Non-pigmented ciliary epithelial cell (primary cell): ENCODE data around the gene GIMAP2.
"Not testable (repeated sequence)": the region's sequence is repeated elsewhere in the genome, so short reads cannot be mapped to it uniquely, and the experiment has no call there.

Source experiments
- DNase-seq: peaks from one replicate; pipeline ENCODE4 v3.0.0-alpha.2; 2010; ENCODE audit warnings: low read depth

The GIMAP2 gene

DNA sequence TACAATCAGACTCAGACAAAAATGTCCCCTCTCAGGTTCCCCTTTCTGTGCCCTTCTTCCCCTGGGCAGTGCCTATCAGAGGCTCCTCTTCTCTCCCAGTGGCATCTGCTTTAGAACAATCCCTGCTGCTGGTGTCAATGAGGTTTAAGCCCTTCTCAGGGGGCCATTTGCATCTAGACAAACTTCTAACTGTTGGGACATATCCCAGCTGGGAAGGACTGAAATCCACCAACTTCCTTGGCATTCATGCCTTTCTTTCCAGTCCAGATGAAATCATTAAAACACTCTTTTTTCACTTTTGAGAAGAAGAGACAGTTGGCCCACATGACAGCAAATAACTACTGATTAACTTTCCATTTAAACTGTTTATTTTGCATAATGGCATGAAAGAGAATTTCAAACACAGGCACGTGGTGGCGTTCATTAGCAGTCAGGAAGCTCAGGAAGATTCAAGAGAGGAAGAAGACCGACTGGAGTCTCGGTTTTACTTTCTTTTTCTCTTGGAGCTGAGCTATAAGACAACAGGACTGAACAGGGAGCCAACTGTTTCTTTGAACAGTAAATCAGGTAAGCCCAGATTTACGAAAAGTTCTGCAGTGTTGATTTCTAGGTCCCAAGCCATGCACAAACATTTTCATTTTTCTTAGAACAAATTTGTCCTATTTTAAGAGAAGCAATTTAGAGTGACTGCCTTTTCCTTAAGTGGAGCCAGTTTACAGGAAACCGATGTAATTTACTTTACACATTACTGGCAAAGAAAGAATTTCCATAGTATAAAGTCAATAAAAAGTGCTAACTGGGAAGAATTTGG is at the start of gene GIMAP2:
TSS of gene GIMAP2 (plus strand) at position 488 of the 811 bp plus-strand sequence. CDS start 1,354 bp downstream, outside the sequence.
- DNase-seq, result no peak

DNA sequence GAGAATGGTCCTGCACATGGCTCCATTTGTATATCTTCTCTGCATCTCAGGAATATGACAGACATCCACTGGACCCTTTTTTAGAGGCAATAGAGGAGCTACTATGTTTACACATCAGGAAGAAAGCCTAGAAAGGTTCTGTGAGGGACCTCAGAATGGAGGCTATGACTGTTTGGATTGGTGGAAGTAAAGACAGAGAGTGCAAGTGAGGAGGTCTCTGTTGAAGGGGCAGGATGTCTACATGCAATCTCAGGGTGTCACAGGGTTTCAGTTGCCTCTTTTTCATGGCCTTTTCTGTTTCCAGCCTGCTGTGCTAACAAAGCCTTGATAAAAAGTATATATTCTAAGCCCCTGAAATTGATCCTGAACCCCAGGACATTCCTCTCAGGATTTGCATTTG is 43.7 kb upstream of the GIMAP2 start:
- DNase-seq, result no peak

DNA sequence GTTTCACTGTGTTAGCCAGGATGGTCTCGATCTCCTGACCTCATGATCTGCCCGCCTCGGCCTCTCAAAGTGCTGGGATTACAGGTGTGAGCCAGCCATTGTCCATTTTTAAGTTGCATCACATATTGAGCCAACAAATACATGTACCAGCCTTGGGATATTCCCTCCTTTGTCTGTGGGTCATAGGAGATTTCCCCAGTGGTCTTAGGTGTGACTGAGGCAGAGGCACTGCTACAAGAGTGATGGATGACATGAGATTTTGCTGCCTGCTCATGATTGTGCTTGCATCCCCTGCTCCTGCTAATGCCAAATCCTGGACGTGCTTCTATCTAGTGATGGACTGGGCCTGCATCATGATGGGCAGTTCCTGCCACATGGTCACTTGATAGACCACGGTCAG is 42.6 kb upstream of the GIMAP2 start:
- DNase-seq, result no peak

DNA sequence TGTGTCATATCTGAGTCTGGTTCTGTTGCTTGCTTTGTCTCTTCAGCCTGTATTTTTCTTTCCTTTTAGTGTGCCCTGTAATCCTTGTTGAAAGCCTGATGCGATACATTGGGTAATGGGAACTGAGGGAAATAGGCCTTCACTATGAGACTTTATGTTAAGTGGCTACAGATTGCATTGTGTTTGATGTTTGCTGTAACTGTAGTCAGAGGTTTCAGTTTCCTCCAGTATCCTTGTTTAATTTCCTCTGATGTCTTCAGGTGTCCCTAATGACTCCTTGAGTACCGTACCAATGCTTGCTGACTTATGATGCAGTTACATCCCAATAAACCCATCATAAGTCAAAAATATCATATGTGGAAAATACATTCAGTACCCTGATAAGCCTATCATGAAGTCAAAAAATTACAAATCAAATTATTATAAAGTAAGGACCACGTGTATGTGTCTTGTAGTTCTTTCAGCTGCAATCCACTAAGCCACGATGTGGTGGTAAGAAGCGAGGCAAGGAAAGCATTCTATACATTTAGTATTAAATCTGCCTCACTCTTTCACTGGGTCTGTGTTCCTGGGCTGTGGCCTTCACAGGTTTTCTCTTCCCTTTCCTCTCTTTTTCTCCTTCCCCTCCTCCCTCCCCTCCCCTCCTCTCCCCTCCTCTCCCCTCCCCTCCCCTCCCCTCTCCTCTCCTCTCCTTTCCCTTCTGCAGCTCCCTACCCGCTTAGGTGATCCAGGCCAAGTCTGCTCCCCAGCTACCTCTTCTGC is 40.1 kb upstream of the GIMAP2 start:
- no peak for DNase-seq

DNA sequence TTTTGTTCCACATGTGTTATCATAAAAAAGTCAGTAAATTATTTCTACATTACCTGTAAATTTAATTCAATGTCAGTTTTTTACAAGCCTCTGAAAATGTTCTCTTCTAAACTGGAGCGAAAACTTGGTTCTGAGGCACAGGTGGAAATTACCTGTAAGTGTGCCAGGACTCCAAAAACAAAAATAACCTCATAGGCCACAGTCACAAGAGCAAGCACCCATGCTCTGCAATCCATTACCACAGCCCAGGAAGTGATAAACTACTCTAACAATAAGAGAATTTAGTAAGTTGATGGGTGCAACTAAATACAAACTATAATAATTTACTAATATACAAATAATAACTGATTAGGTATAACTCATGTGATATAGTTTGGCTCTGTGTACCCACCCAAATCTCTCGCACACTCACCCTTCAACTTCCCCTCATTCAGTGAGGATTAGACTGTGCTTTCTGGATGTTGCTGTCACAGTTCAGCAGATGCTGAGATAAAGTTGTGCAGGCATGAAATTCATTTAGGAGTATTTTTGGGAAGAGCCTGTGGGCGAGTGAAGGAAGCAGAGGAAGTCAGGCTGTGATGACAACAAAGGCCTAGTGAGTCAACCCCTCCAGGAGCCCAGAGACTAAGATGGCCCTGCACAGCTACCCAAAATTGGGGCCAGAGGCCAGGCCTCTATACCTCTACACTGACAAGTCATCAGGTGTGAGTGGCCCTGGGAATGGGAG is 37.0 kb upstream of the GIMAP2 start:
- DNase-seq, result no peak

DNA sequence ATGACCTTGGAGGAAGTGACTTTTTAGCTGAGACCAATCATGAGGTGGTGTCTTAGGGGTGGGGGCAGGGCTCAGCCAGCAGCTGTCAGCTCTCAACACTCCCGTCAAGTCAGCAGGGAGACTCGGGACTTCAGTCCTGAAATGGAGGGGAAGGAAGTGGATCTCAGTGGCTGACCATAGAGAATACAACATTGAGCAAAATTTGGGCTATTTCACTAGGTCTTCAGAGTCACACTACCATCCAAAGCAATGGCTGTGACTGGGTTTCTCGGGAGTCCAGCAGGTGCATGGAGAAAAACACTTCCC is 36.5 kb upstream of the GIMAP2 start:
- DNase-seq, result no peak

DNA sequence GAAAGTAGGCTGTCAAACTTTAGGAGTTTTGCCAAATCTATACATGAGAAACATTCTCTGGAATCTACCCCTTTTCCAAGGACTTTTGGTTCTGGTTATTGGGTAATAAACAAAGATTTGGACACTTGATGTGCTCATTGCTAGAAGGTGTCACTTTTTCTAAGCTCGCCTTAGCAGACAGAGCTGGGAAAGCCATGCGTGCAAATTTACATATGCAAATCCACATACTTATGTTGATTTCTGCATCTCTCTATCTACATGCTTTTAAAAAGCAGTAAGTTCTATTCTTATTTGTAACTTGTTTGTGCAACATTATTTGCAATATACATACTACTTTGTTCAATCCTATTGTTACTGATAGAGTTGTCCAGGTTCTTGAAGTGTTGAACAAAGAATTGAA is 30.8 kb upstream of the GIMAP2 start:
- DNase-seq, result no peak

DNA sequence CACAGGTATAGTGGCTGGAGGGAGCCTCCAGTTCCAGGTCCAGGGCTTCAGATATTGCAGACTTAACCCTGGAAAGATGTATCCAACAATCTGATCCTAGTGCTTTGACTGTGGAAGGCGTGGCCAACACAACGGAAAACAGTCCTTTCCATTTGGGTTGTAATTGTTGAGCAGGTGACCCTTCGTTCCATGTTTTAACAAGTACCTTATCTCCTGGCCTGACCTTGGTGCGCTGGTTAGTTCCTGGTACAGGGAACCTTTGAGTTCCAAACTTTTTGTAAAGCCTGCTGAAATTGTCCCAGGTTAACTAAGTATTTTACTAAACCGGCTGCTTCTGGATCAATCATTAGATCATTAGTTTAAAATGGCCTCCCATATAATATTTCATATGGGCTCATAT is 29.5 kb upstream of the GIMAP2 start:
- DNase-seq, result no peak

DNA sequence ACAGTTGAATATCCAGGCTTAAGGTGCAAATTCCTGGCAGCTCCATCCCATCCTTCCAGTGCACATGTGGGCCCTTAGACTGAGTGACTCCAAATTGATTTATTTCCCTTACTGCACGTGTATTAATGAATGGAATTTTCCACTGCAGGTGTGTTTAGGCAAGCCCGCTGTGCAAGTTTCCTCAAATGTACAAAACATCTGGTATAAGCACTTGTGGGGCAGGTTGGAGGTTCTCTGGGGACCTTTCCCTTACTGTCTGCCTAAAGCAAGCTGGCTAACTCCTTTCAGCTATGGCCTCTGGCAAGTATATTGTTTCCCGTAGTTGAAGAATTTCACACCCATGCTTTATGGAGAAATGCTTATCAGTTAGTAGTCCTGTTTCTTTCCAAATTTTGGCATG is 28.0 kb upstream of the GIMAP2 start:
- DNase-seq, result no peak

DNA sequence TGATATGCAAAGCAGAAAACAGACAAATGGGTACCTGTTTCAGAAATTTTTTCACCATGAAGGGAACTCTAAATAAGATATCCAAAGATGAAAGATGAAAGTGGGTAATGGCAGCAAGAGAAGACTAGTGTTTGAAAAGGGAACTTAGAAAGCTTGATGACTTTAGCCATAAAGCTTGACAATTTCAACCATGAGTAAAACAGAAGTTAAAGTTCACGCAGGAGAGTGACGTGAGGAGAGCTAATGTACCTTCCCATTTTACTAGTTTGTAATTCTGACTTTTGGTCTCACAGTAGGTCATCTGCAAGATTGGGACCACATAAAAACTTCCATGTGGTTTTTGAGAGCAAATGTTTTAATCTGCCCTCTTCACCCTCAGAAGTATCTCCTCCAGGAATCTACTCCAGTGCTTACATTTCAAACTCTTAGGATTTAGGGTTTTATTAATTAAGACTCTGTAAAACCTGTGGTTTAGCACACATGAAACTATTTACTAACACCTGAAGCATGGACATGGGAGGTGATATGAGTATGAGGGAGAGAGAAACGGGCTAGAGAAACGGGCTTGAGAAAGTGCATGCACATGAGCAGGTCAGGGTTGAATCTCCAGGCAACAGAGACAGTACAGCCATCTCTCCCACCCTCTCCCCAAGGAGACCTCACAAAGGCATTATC is 24.4 kb upstream of the GIMAP2 start:
- DNase-seq, result no peak

DNA sequence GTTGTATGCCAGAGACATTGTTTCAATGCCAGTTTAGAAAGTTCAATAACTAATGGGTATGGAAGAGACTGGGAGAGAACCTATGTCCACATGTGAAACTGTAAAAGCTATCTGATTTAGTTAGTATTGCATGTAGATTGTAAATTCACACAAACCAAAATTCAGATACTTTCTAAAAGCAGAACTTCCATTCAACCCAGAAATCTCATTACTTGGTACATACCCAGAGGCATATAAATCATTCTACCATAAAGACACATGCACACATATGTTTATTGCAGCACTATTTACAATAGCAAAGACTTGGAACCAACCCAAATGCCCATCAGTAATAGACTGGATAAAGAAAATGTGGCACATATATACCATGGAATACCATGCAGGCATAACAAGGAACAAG is 22.7 kb upstream of the GIMAP2 start:
- DNase-seq, result not testable (repeated sequence)

DNA sequence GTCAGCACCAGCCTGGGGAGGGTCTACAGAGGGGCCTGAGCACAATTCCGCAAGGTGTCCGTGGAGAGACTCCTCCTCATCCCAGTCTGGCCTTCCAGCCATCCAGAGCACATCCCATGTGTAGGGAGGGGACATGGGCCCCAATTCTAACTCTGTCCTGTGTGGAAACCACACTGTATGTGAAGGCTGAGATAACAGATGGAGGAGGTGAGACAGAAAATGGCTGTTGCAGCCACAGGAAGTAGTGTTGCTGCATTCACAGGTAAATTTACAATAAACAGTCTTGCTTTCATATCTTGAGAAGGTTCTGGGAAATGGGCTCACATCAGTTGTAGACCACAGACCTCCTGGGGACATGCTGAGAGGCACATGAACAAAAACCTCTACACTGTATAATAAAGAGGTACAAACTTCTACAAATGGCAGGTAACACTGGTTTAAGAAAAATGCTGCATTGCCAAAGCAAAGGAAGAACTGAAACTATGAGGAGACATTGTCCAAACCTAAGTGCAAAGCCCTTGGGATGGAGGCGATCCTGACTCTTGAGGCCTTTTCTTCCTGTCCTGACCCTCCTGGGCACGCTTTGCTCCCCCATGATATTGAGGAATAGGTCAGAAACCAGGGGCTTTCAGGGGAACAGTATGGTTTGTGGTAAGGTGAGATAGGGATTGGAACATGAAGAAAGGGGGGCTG is 21.6 kb upstream of the GIMAP2 start:
- DNase-seq, result no peak

DNA sequence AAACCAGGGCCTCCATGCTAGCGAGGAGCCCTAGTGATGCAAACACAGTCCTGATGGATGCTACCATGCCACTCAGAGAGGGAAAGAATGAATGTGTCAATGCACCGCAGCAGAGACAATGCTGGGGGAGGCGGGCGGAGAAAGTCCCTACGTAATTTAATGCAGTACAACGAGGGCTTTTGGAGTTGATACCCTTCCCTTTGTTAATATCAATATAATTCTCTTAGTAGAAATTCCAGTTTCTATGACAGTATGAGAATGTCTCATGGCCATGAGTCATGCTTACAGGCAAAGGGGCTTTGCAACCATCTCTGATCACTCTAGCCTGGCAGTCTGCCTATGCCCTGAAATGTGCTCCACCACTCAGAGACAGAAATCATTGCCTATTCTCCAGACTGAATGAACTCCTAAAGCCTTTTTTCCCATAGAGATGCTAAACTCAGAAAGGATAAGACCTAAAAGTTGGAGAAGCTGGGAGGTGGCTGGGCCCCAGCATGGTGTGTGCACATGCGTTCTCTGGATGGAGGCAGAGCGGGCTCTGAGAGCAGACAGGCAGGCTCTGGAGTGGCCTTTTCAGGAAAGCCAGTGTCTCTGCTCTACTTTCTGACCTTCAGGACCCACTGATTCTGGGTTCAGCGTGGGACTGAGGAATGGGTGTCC is 20.3 kb upstream of the GIMAP2 start:
- DNase-seq, result no peak

DNA sequence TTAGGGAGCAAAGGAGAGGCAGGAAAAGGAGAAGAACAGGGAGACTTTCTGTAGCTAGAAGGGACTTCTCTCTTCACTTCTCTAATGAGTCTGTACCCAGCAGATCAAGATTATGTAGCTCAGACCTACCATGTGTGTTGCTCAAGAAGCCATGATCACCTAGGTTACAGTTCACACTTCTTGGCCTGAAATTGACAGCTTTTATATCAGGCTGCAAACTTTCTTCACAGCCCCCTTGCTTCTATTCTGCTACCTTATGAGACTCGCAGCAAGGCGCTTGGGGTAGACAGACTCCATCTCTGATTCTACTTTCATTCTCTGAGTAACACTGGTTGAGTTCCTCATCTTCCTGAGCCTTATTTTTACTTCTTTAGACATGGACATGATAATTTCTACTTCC is 19.6 kb upstream of the GIMAP2 start:
- DNase-seq, result no peak

DNA sequence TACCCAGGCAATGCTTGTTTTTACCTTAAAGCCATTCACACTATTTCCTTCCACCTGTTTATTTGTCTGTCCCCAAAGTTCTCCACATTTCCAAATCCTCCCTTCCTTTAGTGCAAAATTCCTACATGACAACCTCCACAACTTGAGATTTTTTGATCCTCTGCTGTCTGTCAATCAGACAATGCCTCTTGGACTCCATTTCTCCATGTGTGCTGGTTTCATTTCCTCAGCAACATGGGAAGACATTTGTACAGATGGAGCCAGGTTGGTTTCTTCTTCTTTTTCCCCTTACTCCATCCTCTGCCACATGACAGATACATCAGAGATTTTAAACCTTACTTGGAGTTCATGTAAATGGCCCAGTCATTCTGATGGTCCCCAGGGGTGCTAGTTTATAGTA is 19.1 kb upstream of the GIMAP2 start:
- no peak for DNase-seq

DNA sequence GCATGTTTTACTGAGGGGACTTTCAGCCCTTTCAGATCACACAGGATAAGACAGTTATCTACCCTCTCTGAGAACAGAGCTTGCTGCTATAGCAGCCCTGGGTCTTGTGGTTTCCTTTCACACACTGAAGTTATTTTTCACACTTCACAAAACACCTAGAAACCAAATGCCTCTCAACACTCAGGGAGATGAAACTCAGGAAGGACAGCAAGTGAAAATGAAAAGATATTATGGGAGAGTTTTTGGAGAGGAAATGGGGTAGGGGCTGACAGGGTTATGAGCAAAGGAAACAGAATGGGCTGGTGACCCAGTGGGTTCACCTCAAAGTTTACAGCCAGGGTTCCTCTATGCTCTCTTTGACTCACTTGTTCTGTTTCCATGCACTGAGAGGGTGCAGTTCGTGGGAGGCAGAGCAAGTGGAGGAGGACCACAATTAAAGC is 17.0 kb upstream of the GIMAP2 start:
- no peak for DNase-seq

DNA sequence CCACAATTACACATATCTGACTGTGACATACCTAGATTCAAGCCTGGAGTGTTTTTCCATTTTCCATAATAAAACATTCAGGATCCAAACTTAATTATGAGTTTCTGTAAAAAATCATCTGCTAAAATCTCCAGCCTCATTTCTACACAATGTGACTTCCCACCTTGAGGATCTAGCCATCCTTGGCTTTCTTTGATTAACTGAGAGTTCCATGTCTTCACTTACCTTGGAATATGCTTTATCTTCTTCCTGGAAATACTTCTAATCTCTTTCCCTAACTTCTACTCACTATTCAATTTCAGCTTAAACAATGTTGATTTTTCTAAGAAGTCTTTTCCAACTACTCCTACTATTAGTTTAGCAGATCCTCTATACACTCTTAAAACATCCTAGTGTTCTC is 16.5 kb upstream of the GIMAP2 start:
- no peak for DNase-seq

DNA sequence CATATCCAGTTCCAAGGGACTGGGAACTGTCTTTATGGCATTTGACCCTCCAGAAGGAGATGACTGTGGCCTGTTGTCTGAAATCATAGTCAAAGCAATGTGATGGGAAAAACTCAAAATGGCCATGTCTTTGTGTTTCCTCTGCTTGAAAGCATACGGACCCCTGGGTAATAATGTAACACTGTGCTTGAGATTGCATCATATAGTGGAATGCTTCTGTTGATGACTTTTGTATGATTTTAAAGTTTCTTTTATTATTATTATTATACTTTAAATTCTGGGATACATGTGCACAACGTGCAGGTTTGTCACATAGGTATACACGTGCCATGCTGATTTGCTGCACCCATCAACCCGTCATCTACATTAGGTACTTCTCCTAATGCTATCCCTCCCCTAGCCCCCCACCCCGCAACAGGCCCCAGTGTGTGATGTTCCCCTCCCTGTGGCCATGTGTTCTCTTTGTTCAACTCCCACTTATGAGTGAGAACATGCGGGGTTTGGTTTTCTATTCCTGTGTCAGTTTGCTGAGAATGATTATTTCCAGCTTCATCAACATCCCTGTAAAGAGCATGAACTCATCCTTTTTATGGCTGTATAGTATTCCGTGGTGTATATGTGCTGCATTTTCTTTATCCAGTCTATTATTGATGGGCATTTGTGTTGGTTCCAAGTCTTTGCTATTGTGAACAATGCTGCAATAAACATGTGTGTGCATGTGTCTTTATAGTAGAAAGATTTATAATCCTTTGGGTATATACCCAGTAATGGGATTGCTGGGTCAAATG is 13.5 kb upstream of the GIMAP2 start:
- not testable (repeated sequence) for DNase-seq

DNA sequence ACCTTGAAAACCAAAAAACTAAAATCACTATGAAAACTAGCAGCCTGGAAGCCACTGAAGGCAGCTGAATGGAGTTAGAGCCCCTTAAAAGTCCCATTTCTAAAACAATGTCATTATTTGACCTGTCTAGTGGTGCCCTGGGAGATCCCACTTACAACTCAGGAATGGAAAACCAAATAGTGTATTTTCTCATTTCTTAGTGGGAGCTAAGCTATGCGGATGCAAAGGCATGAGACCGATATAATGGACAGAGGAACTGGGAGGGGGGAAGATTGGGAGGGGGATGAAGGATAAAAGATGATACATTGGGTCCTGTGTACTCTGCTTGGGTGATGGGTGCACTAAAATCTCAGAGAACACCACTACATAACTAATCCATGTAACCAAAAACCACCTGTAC is 9.8 kb upstream of the GIMAP2 start:
- no peak for DNase-seq

DNA sequence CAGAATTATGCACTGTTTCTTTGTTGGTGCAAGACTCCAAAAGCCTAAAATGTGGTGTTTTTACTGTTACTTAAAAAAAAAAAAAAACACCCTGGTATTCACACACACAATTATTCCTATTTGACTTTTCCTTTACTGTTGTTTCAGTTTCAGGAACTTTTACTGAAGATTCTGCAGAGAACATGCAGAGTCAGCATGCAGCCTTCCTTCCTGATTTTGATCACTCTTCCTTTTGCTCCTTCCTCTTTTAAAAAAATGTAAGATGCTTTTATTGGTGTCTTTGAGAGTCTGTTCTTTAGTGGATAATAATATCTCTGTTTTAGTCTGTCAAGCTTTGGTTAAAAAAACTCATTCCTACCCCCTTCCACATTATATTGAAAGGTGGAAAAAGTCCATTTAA is 9.2 kb upstream of the GIMAP2 start:
- not testable (repeated sequence) for DNase-seq
